Activated CD4-positive, alpha-beta memory T cell treated with anti-CD3 and anti-CD28 coated beads, Interleukin-2, amount 10 ng/mL, durations not matched to agents 7 days and 5 days (primary cell): ENCODE data around the gene YAE1. TPM values are rescaled to one million over a fixed set of nuclear protein-coding genes. Genes with fewer than 3 reads are reported as not detected.
"Not testable (repeated sequence)": the region's sequence is repeated elsewhere in the genome, so short reads cannot be mapped to it uniquely, and the experiment has no call there.

Experiments
- CTCF ChIA-PET: fragments of 350-600 bp; sonication (Branson Sonifier 250); formaldehyde crosslinking; loops from one replicate; lab custom pipeline; 2021; ENCODE audit warnings: antibody characterized with exemption, inconsistent platforms; lab: Charles Lee
- POLR2A ChIA-PET: fragments of 350-600 bp; sonication (Branson Sonifier 250); formaldehyde crosslinking; loops from one replicate; lab custom pipeline; 2021; ENCODE audit warnings: antibody characterized with exemption; lab: Charles Lee
- DNase-seq: peaks from one replicate; pipeline ENCODE4 v3.0.0-alpha.2; 2020
- H3K27ac Mint-ChIP-seq: one replicate; pipeline ENCODE4 v1.8.0; 2021; ENCODE audit warnings: mild to moderate bottlenecking, mixed read lengths
- H3K27me3 Mint-ChIP-seq: one replicate; pipeline ENCODE4 v1.8.0; 2021; ENCODE audit warnings: mixed read lengths
- H3K36me3 Mint-ChIP-seq: one replicate; pipeline ENCODE4 v1.8.0; 2021; ENCODE audit warnings: low read depth, mixed read lengths
- H3K4me1 Mint-ChIP-seq: one replicate; pipeline ENCODE4 v1.8.0; 2021; ENCODE audit warnings: mixed read lengths
- H3K4me3 Mint-ChIP-seq: one replicate; pipeline ENCODE4 v1.8.0; 2021; ENCODE audit warnings: mild to moderate bottlenecking, mixed read lengths
- H3K9me3 Mint-ChIP-seq: one replicate; pipeline ENCODE4 v1.8.0; 2021; ENCODE audit warnings: mixed read lengths
- total RNA-seq, 2 experiments: library from RNA; stranded (reverse); gene quantifications; one replicate each; pipeline ENCODE4 v1.2.3, GENCODE V29; 2021

The YAE1 gene
- total RNA-seq, 2 experiments from 2014 or later: 8.4 to 9.3 TPM

- ChIA-PET POLR2A (no interaction called here), CTCF (no interaction called here)
- no peak overlapping the region for H3K4me3 Mint-ChIP-seq
- H3K27ac Mint-ChIP-seq: no peak overlapping the region
- no peaks in the 10 kb centered on the region for H3K36me3 Mint-ChIP-seq
- DNase-seq: no peak
- no peaks in the 10 kb centered on the region for H3K27me3 Mint-ChIP-seq
- H3K4me1 Mint-ChIP-seq: no peaks in the 10 kb centered on the region
- H3K9me3 Mint-ChIP-seq: no peaks in the 10 kb centered on the region
Observed at GRCh38 chr7:39535064-39535463, 31.1 kb upstream of the YAE1 start.

GRCh38 chr7:39535720-39536119 is 30.5 kb upstream of the YAE1 start:
- Mint-ChIP-seq H3K27ac (no peak overlapping the region), H3K9me3 (no peaks in the 10 kb centered on the region), H3K4me1 (no peaks in the 10 kb centered on the region), H3K27me3 (peaks cover 3% of the 10 kb centered on the region), H3K36me3 (no peaks in the 10 kb centered on the region), H3K4me3 (no peak overlapping the region)
- DNase-seq: no peak
- ChIA-PET POLR2A (no interaction called here), CTCF (no interaction called here)

GRCh38 chr7:39536951-39537350 is 29.3 kb upstream of the YAE1 start:
- ChIA-PET POLR2A (no interaction called here), CTCF (no interaction called here)
- DNase-seq: no peak
- no peak overlapping the region for H3K27ac Mint-ChIP-seq
- H3K4me1 Mint-ChIP-seq: no peaks in the 10 kb centered on the region
- peaks cover 3% of the 10 kb centered on the region for H3K27me3 Mint-ChIP-seq
- no peaks in the 10 kb centered on the region for H3K9me3 Mint-ChIP-seq
- no peak overlapping the region for H3K4me3 Mint-ChIP-seq
- no peaks in the 10 kb centered on the region for H3K36me3 Mint-ChIP-seq

GRCh38 chr7:39539816-39540215 is 26.4 kb upstream of the YAE1 start:
- Mint-ChIP-seq H3K36me3 (no peaks in the 10 kb centered on the region), H3K4me1 (no peaks in the 10 kb centered on the region), H3K9me3 (no peaks in the 10 kb centered on the region), H3K4me3 (no peak overlapping the region), H3K27me3 (peaks cover 11% of the 10 kb centered on the region), H3K27ac (no peak overlapping the region)
- DNase-seq: no peak
- CTCF ChIA-PET: no interaction called here
- POLR2A ChIA-PET: no interaction called here

GRCh38 chr7:39540320-39540719 is 25.9 kb upstream of the YAE1 start:
- H3K4me3 Mint-ChIP-seq: no peak overlapping the region
- no peak for DNase-seq
- H3K4me1 Mint-ChIP-seq: no peaks in the 10 kb centered on the region
- CTCF ChIA-PET: no interaction called here
- no peak overlapping the region for H3K27ac Mint-ChIP-seq
- no peaks in the 10 kb centered on the region for H3K9me3 Mint-ChIP-seq
- H3K27me3 Mint-ChIP-seq: peaks cover 11% of the 10 kb centered on the region
- POLR2A ChIA-PET: no interaction called here
- H3K36me3 Mint-ChIP-seq: no peaks in the 10 kb centered on the region

- ChIA-PET POLR2A (no interaction called here), CTCF (no interaction called here)
- no peak overlapping the region for H3K4me3 Mint-ChIP-seq
- no peaks in the 10 kb centered on the region for H3K36me3 Mint-ChIP-seq
- H3K4me1 Mint-ChIP-seq: no peaks in the 10 kb centered on the region
- H3K27me3 Mint-ChIP-seq: peaks cover 11% of the 10 kb centered on the region
- H3K27ac Mint-ChIP-seq: no peak overlapping the region
- DNase-seq: no peak
- no peaks in the 10 kb centered on the region for H3K9me3 Mint-ChIP-seq
Observed at GRCh38 chr7:39541511-39541910, 24.7 kb upstream of the YAE1 start.

- H3K36me3 Mint-ChIP-seq, H3K4me3 Mint-ChIP-seq, H3K4me1 Mint-ChIP-seq, POLR2A ChIA-PET, DNase-seq, CTCF ChIA-PET, H3K27ac Mint-ChIP-seq: not testable (repeated sequence)
- Mint-ChIP-seq H3K27me3 (peaks cover 11% of the 10 kb centered on the region), H3K9me3 (peaks cover 12% of the 10 kb centered on the region)
Observed at GRCh38 chr7:39544774-39545173, 21.4 kb upstream of the YAE1 start.

- H3K4me3 Mint-ChIP-seq: no peak overlapping the region
- CTCF ChIA-PET: no interaction called here
- H3K4me1 Mint-ChIP-seq: no peaks in the 10 kb centered on the region
- H3K36me3 Mint-ChIP-seq: peaks cover 5% of the 10 kb centered on the region
- no peak for DNase-seq
- POLR2A ChIA-PET: no interaction called here
- H3K27ac Mint-ChIP-seq: no peak overlapping the region
- H3K27me3 Mint-ChIP-seq: peaks cover 9% of the 10 kb centered on the region
- peaks cover 12% of the 10 kb centered on the region for H3K9me3 Mint-ChIP-seq
Observed at GRCh38 chr7:39547336-39547735, 18.9 kb upstream of the YAE1 start.

GRCh38 chr7:39550411-39550810 is 15.8 kb upstream of the YAE1 start:
- H3K36me3 Mint-ChIP-seq: peaks cover 5% of the 10 kb centered on the region
- DNase-seq: no peak
- H3K4me3 Mint-ChIP-seq: no peak overlapping the region
- no peak overlapping the region for H3K27ac Mint-ChIP-seq
- H3K4me1 Mint-ChIP-seq: no peaks in the 10 kb centered on the region
- ChIA-PET CTCF (no interaction called here), POLR2A (no interaction called here)
- peaks cover 12% of the 10 kb centered on the region for H3K9me3 Mint-ChIP-seq
- peaks cover 14% of the 10 kb centered on the region for H3K27me3 Mint-ChIP-seq

- H3K9me3 Mint-ChIP-seq: no peaks in the 10 kb centered on the region
- no peak for DNase-seq
- no peak overlapping the region for H3K27ac Mint-ChIP-seq
- POLR2A ChIA-PET: no interaction called here
- peaks cover 32% of the 10 kb centered on the region for H3K27me3 Mint-ChIP-seq
- CTCF ChIA-PET: interaction anchor here (1.1 kb wide), 1 partner anchor 14 kb away, joined by 3 read pairs; no protein-coding TSS in a partner anchor
- H3K36me3 Mint-ChIP-seq: no peaks in the 10 kb centered on the region
- no peaks in the 10 kb centered on the region for H3K4me1 Mint-ChIP-seq
- no peak overlapping the region for H3K4me3 Mint-ChIP-seq
Observed at GRCh38 chr7:39553436-39553835, 12.8 kb upstream of the YAE1 start.

- DNase-seq: no peak
- no peak overlapping the region for H3K4me3 Mint-ChIP-seq
- no peaks in the 10 kb centered on the region for H3K4me1 Mint-ChIP-seq
- ChIA-PET POLR2A (no interaction called here), CTCF (no interaction called here)
- no peak overlapping the region for H3K27ac Mint-ChIP-seq
- no peaks in the 10 kb centered on the region for H3K36me3 Mint-ChIP-seq
- peaks cover 34% of the 10 kb centered on the region for H3K27me3 Mint-ChIP-seq
- H3K9me3 Mint-ChIP-seq: no peaks in the 10 kb centered on the region
Observed at GRCh38 chr7:39554583-39555165, 11.5 kb upstream of the YAE1 start.

GRCh38 chr7:39557222-39557621 is 9.0 kb upstream of the YAE1 start:
- Mint-ChIP-seq H3K27me3 (peaks cover 40% of the 10 kb centered on the region), H3K27ac (no peak overlapping the region), H3K36me3 (no peaks in the 10 kb centered on the region), H3K9me3 (no peaks in the 10 kb centered on the region), H3K4me3 (no peak overlapping the region), H3K4me1 (no peaks in the 10 kb centered on the region)
- ChIA-PET POLR2A (no interaction called here), CTCF (no interaction called here)
- no peak for DNase-seq

- Mint-ChIP-seq H3K27ac (no peak overlapping the region), H3K36me3 (no peaks in the 10 kb centered on the region), H3K4me3 (no peak overlapping the region), H3K27me3 (peaks cover 40% of the 10 kb centered on the region), H3K4me1 (no peaks in the 10 kb centered on the region), H3K9me3 (no peaks in the 10 kb centered on the region)
- no peak for DNase-seq
- CTCF ChIA-PET: interaction anchor here (1.5 to 1.6 kb wide), 2 partner anchors 23 to 182 kb away, joined by 3 to 7 read pairs; no protein-coding TSS in a partner anchor
- POLR2A ChIA-PET: no interaction called here
Observed at GRCh38 chr7:39557911-39558310, 8.3 kb upstream of the YAE1 start.

- CTCF ChIA-PET: no interaction called here
- Mint-ChIP-seq H3K9me3 (no peaks in the 10 kb centered on the region), H3K4me1 (peaks cover under 1% of the 10 kb centered on the region)
Observed at GRCh38 chr7:39560408-39560807, 5.8 kb upstream of the YAE1 start.

More at GRCh38 chr7:39560408-39560807, 5.8 kb upstream of the YAE1 start:
- DNase-seq: no peak
- Mint-ChIP-seq H3K27me3 (peaks cover 26% of the 10 kb centered on the region), H3K36me3 (no peaks in the 10 kb centered on the region), H3K4me3 (no peak overlapping the region), H3K27ac (no peak overlapping the region)
- POLR2A ChIA-PET: no interaction called here
